Stimulated activated CD4-positive, alpha-beta T cell treated with anti-CD3 and anti-CD28 coated beads, Interleukin-1b, Interleukin-23, amount 100 ng/mL, for 4 hours (primary cell): ENCODE measurements around the gene HPSE2.
"Not testable (repeated sequence)": the region's sequence is repeated elsewhere in the genome, so short reads cannot be mapped to it uniquely, and the experiment has no call there.

Experiments used
- DNase-seq, 2 donors: peaks; one replicate each; pipeline ENCODE4 v3.0.0-alpha.2; 2020; ENCODE audit warnings: low read depth in 2 of 2

Gene HPSE2

DNA sequence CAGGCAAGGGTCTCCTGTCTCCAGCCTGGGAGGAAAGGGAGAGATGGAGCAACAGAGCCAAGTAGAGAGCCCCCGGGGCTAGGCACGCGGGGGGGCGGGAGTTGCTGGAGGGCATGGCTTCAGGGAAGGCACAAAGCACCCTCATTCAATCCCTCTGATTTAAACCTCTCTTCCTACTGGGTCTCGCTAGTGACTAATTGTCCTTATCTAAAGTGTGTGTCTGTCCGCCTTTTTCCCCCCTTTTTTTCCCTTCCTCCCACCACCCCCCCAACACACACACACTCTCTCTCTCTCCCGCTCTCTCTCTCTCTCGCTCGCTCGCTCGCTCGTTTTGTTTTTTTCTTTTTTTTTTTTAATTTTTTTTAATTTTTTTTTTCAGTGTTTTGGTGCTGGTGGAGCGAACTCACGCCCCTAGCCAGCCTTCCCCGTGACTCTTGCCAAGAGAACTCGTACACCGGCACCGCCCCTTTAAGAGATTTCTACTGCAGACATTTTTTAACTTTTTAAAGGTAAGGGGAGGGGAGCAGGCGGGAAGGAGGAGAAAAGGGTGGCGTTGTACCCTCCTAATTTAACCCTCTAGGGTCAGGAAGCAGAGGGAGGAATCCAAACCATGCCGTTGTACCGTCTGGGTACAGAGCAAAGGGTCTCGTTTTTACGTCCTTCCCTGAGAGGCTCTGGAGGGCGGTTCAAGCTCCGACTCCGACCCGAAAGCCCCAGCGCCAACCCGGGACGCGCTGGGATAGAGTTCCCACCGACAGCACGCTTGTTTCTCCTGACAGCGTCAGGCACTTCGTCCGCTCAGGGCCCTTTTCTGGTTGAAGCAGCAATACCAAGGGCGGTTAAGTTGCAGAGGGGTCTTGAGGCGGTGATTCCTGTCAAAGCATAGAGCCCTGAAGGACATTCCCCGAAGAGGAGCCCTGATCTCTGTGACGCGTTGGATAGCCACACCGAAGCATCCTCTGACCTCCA lies at the start of gene HPSE2:
Gene HPSE2, minus strand, starts transcription at position 195 of the 969 bp plus-strand sequence.
- DNase-seq = no peak

DNA sequence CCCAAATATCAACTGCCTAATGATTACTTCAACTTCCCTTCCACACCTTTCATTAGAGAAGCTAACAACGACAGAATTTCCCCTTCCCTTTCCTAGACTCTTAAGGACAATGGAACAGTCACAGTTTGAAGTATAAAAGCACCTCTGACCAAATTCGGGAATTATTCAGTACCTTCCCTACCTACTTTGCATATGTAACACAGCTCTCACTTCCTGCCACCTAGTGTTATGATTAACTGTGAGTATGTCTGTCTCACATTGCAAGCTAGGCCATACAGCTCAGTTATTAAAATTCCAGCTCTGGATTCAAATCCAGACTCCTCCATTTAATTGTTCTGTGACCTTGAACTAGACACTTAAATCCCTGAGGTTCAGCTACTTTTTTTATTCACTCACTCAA lies 44.8 kb upstream of the HPSE2 start:
- no peak for DNase-seq

DNA sequence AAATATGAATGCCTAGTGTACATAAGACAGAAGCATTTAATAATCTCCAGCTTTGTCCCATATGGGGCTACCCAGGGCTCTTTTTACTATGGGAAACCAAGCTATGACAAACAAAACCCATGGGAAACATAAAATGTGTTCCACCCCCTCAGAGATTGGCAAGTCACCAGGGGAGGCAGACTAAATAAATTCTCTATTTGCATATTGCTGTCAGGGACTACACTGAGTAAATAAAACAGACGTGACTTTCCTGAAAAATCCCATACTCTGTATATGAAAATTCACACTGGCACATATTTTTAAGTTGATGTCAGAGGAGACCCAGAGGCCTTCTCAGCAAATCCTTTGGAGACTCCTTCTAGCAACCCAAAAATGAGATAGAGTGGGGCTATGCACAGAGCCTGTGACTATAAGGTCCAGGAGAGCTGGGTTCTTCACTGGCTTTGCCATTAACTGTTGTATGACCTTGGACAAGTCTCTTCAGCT lies 44.0 kb upstream of the HPSE2 start:
- DNase-seq = no peak

DNA sequence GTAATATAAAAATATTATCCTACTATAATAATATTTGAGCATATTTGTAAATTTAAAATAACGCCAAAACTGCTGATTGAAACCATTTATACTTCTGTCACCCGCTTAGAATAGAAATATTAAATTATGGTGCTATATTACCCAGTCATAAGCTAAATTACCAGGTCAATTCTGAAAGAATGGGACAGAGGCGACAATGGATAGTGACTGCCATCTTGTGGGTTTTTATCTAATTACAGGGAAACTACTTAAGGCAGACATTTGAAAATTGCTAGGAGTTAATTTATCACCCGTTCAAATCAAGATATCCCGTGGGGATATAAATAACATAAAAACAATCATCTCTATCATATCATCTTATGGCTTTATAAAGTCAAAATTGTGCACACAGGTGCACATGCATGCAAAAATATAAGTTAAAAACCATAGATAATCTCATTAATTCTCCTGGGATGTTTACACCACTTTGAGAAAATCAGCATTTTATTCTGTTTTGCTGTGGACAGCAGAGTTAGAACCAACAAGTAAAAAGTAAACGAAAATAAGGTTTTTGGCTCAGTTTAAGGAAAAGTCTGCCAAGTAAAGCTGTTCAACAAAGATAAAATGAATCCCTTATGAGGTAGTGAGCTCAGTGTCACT lies 41.3 kb upstream of the HPSE2 start:
- DNase-seq = no peak

DNA sequence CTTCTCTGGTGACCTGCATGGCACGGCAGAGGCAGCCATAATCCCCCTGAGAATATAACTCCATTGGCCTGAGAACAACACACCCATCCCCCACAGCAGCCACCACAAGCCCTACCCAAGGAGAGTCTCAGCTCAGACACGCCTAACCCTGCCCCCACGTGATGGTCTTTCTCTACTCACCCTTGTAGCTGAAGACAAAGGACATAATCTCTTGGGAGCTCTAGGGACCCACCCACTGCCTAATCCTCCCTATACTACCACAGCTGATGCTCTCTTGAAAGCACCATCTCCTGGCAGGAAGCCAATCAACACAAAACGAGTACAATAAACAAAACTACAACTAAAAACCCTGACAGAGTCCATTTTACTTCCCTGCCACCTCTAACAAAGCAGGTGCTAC lies 30.7 kb upstream of the HPSE2 start:
- no peak for DNase-seq

DNA sequence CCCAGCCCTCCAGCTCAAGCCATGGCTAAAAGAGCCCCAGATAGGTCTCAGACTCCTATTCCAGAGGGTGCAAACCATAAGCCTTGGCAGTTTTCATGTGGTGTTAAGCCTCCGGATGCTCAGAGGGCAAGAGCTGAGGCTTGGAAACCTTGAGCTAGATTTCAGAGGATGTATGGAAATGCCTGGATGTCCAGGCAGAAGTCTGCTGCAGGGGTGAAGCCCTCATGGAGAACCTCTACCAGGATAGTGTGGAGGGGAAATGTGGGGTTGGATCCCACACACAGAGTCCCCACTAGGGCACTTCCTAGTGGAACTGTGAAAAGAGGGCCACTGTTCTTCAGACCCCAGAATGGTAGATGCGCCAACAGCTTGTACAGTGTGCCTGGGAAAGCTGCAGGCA lies 13.2 kb upstream of the HPSE2 start:
- DNase-seq = no peak

DNA sequence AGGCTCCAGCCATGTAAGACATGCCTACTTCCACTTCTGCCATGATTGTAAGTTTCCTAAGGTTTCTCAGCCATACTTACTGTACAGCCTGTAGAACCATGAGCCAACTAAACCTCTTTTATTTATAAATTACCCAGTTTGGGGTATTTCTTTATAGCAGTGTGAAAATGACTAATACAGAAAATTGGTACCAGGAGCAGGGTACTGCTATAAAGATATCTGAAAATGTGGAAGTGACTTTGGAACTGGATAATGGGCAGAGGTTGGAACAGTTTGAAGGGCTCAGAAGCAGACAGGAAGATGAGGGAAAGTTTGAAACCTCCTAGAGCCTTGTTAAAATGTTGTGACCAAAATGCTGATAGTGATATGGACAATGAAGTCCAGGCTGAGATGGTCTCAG lies 12.2 kb upstream of the HPSE2 start:
- not testable (repeated sequence) for DNase-seq

DNA sequence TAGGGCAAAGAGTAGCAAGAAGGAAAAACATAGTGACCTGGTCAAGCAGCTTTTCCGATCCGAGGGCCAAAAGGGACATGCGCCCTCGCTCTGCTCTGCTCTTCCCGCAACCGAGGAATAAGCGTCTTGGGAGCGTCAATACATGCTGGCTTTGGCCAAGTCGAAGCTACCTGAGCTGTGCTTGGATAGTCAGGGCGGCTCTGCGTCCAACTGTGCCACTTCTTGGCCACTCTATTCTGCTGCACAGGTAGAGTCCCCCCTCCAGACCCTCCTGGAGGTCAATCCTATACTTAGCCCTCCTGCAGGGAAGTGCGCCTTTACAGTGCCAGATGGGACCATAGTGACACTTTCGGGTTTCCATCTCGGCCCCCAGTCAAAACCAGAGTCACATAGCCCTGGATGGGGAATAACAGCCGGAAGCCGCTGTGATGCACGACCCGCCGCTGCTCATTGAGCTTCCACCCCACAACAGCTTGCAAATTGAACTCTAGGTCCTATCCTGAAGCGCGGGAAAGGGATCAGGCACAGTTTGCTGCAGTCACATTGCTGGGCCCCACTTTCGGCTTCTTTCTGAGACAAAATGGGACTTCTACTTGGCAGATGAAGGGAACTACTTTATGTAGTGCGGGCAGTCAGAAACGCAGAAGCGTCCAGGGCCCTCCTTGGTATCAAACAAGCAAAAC lies 1.1 kb upstream of the HPSE2 start:
- DNase-seq = no peak

DNA sequence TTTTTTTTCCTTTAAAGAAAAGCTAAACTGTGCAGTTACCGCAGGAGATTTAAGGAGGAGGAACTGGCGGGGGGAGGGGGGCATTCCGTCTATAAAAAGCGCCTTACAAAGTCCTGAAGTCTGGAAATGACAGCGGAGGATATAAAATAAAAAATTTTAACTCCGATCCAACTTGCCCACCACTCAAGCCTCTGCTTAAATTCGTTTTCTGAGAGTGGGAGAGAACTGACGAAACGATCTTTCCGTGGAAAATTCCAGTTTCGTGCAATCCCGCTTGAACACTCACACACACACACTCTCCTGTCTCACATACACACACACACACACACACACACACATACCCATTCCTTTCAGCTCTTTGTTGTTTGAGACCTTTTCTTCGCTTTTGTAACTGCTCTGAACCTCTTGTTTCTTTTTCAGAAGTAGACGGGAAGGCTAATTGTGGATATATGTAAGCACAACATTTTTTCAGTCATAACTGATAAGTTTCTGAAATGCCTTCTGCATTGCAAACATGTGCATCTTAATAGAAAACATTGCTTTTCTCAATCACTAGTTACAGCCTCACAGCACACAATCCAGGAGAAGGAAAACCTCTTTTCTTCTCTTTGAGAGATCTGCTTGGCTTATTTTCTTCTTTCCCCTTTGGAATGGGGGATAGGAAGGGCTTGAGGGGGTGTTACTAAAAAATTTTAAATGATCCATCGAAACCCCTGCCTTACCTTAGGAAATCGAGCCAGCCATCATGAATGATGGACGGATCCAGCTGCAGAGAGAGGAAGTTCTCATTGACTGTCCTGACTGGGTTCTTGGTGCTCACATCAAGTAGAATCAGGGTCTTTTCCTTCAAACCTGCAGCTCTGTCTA lies 628 bp downstream of the HPSE2 start:
- DNase-seq = no peak

DNA sequence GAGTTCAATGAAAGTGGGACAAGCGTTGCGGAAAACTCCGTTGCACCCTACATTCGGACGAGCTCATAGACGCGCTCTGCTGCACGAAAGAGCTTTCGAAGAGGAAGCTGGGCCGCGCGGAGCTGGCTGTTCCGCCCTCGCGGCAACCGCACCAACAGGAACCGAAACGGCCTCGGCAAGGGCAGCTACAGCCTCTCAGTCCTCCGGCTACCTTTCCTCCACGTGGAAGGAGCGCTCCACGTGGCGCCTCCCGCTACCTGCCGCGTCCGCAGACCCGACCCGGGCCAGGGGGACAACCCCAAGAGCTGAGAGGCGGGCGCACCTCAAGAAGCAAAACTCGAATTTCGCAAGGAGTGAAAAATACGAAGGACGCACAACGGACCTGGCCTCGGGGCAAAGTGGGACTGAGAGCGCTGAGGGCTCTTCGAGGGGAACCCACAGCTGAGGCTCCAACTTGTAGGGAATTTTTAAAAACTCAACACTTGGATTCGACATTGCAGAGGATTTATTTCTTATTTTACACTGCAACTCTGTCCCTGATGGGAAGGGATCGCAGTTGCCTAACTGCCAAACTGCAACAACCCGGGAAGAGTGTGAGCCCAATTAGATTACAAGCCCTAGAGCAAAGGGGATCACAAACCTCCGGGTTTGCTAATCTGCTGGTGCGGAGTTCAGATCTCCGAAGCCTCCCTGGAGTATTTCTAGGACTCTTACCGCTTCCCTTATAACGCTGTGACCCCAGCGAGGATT lies 1.4 kb downstream of the HPSE2 start:
- no peak for DNase-seq

DNA sequence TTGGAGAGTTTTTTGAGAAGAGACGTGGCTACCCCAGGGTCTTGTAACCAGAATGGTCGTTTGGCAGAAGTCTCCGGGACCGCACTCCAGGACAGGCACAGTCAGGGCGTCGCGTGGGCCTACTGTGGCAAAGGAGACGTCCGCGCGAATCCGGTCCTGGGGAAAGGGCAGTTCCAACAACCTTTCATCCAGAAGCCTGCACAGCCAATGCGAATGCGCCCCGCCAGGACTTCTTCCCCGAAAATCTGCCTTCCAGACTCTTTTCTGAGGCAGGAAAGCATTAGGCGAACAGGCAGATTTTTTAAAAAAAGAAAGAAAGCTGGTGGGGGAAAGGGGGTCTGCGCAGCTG lies 2.0 kb downstream of the HPSE2 start:
- no peak for DNase-seq

DNA sequence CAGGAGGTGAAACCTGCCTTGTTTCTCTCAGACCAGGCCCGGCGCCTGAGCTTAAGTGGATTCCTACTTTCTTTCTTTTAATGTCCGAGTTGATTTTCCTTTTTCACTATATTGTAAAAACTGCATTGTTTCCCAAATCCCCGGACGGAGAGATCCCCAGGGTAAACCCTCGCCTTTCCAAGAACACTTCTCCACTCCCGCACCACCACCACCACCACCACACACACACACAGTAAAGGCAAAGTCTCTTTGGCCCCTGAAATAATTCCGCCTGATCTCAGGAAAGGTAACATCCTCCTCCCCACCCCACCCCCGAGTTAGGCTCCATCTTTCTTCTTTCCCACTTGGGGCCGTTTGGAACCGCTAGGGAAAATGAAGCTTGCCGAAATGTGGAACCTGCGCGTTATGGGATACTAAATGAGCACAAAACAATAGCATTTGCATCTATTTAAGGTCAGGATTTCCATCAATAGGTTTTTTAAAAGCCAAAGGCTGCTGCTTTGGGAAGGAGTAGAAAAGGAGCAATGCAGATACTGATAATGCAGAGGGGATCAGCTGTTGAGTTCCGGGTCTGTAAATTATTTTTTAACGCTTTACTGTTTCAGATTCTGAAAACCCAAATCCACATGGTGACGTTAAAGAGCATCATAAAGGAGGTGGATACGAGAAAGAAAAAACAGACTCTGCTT lies 2.5 kb downstream of the HPSE2 start:
- no peak for DNase-seq

DNA sequence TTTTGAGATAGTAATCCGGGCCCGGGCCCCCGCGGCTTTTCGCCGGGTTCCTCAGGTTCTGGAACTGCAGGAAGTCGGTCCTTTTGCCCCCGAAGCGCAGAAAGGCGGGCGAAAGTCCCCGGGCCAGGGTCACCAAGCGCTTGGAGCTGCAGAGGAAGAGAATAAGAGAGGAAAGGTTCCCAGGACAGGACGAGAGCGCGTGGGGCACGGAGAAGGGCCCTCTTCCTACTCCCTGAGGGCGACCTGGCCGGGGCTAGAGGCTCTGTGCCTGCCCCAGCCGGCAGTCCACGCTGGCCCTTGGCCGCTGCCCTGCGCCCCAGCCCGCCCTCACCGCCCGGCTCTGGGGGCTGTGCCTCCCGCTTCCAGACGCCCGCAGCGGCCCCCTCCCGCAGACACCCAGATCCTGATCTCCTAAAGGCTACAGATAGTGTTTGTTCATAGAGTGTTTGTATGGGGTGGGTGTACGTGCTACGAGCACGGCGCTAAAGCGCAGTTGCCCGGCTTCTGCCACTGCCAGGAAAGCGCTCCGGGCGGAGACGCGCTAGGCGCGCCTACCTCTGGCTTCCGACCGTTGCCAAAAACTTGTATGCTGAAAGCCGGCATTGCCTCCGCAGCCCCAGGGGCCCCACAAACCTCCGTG lies 3.2 kb downstream of the HPSE2 start:
- DNase-seq = no peak

DNA sequence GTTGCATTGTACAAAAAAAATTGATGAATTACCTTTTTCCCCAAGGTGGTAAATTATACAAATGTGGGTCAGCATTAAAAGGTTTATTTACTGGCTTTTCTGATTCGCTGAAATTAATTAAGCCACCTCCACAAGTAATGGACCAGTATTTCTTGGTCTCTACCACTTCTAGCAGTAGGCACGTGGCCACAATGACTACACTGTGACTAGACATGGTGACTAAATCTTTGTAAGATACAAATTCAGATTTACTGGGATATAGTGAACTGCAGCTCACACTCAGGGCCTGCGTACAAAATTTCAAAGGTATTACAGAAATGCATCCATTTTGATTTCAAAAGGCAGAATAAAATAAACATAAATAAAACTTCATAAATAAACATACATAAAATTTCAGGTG lies 10.9 kb downstream of the HPSE2 start:
- no peak for DNase-seq

DNA sequence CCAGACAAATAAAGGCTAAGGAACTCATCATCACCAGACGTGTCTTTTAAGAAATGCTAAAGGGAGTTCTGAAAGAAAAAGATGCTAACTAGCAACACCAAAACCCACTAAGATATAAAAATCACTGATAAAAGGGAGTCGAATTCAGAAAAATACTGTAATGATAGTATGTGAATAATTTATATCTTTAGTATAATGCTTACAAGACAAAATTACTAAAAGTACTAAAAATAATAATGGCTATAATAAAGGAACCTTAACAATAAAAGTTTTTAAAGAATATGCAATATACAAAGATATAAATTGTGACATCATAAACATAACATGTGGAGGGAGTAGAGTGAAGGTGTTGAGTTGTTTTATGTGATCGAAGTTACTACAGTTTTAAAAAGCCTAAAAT lies 28.3 kb downstream of the HPSE2 start:
- no peak for DNase-seq

DNA sequence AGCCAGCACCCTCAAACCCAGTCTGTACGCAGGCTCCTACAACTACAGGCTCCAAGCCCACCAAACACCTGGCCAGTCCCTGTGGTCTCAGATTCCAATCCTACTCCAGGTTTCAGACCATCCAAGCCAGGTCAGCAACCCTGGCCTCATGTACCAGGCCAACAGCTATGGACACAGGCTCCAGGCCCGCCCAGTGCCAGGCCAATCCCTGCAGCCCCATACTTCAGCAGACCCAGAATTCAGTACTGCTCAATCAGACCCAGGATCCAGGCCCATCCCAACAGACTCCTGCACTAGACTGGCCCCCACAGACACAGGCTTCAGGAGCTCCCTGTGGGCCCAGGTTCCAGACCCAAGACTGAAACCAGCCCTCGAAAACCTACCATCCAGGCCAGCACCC lies 32.3 kb downstream of the HPSE2 start:
- DNase-seq = no peak

DNA sequence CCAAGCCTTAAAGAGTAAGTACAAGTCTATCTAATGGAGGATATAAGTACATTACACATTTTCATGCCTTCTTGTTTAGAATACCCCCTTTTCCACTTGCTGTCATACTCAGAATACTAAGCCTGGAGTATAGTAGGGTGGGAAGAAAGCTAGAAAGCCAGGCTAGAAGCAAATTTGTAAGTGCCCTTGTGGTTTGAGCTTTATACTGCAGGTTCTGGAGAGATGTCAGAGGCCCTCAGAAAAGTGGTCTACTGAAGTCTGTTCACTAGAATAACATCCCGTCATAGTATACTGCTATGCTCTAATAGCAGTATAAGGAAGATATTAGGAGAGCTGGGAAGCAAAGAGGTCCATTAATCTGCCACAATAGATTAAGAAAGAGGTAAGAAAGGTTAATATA lies 62.7 kb downstream of the HPSE2 start:
- no peak for DNase-seq

DNA sequence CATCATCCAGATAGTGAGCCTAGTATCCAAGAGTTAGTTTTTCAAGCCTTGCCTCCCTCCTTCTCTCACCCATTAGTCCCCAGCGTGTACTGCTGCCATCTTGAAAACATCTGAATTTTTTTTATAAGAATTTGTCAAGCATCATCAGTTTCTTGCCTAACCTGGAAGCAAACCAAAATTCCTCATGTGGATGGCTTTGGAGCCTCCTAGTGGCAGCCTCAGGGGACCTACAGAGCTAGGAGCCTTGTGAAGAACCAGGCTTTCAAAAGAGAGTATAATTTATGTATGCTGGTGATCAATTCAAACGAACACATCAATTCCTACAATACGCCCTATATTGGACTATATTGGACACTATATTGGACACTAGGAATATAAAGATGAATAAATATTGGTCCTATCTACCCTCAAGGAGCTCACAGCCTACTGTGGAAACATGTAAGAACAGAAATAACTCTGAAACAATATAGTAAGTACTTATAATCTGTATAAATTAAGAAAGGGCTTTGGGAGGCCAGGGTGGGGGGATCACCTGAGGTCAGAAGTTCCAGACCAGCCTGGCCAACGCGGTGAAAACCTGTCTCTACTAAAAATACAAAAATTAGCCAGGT lies 63.4 kb downstream of the HPSE2 start:
- no peak for DNase-seq

DNA sequence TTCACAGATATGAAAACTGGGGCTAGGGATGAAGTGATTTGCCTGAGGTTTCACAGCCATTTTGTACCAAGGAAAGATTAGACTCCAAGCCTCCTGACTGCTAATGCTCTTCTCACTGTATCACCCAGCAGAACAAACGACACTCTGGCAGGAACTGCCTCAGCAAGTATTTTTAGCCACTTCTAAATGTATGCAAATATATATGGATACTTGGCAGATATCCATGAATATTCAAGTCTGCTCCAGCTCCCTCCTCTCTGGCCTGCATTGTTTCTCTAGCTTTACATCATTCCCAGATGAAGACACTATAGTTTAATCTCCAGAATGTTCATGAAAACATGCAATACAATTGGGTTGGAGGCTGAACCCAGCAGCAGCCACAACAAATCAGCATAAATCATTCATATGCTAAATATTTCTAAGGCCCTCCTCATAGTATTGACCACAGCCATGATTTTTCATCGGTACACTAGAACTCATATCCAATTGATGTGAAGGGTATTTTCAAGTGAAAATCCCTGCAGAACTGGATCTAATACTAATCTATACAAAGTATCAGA lies 65.5 kb downstream of the HPSE2 start:
- DNase-seq = no peak
